ENCODE measurements around the gene TINCR.

Gene TINCR

GRCh38 chr19:5588906-5589676 is 21.3 kb upstream of the TINCR start:
- DNase-seq (ENCODE audit: low spot score): no peak

GRCh38 chr19:5588441-5588840 is 20.7 kb upstream of the TINCR start:
- no peak for DNase-seq (ENCODE audit: low spot score)

- no peak for DNase-seq (ENCODE audit: low spot score)
Observed at GRCh38 chr19:5587661-5588060, 19.9 kb upstream of the TINCR start.

GRCh38 chr19:5587071-5587455 is 19.3 kb upstream of the TINCR start:
- DNase-seq (ENCODE audit: low spot score): no peak

GRCh38 chr19:5586300-5587070 is 18.7 kb upstream of the TINCR start:
- DNase-seq (ENCODE audit: low spot score): no peak

GRCh38 chr19:5585461-5586299 is 17.9 kb upstream of the TINCR start:
- DNase-seq (ENCODE audit: low spot score): no peak

- no peak for DNase-seq (ENCODE audit: low spot score)
Observed at GRCh38 chr19:5580161-5580571, 12.4 kb upstream of the TINCR start.

GRCh38 chr19:5579697-5580096 is 11.9 kb upstream of the TINCR start:
- no peak for DNase-seq (ENCODE audit: low spot score)

GRCh38 chr19:5579286-5579685 is 11.5 kb upstream of the TINCR start:
- DNase-seq (ENCODE audit: low spot score): no peak

GRCh38 chr19:5578097-5578846 is 10.5 kb upstream of the TINCR start:
- peak; percentile 83 for DNase-seq (ENCODE audit: low spot score)

GRCh38 chr19:5575590-5575989 is 7.8 kb upstream of the TINCR start:
- no peak for DNase-seq (ENCODE audit: low spot score)

GRCh38 chr19:5572556-5573286 is 5.0 kb upstream of the TINCR start:
- DNase-seq (ENCODE audit: low spot score): no peak

- no peak for DNase-seq (ENCODE audit: low spot score)
Observed at GRCh38 chr19:5571777-5572176, 4.0 kb upstream of the TINCR start.

GRCh38 chr19:5567970-5568407 is 236 bp upstream of the TINCR start:
- no peak for DNase-seq (ENCODE audit: low spot score)

- DNase-seq (ENCODE audit: low spot score): no peak
Observed at GRCh38 chr19:5564930-5565329, 2.8 kb downstream of the TINCR start.

GRCh38 chr19:5563935-5564612 is 3.7 kb downstream of the TINCR start:
- no peak for DNase-seq (ENCODE audit: low spot score)

- DNase-seq (ENCODE audit: low spot score): no peak
Observed at GRCh38 chr19:5563008-5563431, 4.7 kb downstream of the TINCR start.

- no peak for DNase-seq (ENCODE audit: low spot score)
Observed at GRCh38 chr19:5562280-5562679, 5.5 kb downstream of the TINCR start.

GRCh38 chr19:5561559-5561958 is 6.2 kb downstream of the TINCR start:
- no peak for DNase-seq (ENCODE audit: low spot score)

- DNase-seq (ENCODE audit: low spot score): no peak
Observed at GRCh38 chr19:5560156-5560555, 7.6 kb downstream of the TINCR start.

- DNase-seq (ENCODE audit: low spot score): no peak
Observed at GRCh38 chr19:5559804-5560133, 8.0 kb downstream of the TINCR start.

All from left forelimb (tissue), 1 donor.